Keratinocyte (primary cell): ENCODE measurements around the gene DNAJC11. TPM values are rescaled to one million over a fixed set of nuclear protein-coding genes. Genes with fewer than 3 reads are reported as not detected.
A peak's percentile ranks its signal among the peaks of the same experiment; 100 is the strongest.

ENCODE experiments used
- DNase-seq: peaks from one replicate; pipeline ENCODE4 v3.0.0-alpha.2; 2011; ENCODE audit warnings: low read depth, missing footprints, low spot score
- FAIRE-seq: peaks from 2 replicates; lab custom pipeline; 2011; peaks lifted over from hg19 to GRCh38; lab: Jason Lieb, UNC
- H2AFZ ChIP-seq: 2 replicates; pipeline ENCODE4 v1.6.0; 2012; ENCODE audit warnings: low read length, control low read depth, inconsistent platforms; ENCODE audit not compliant: control insufficient read depth
- H3K27ac ChIP-seq: 2 replicates; pipeline ENCODE4 v1.5.1; 2011; ENCODE audit warnings: low read length; ENCODE audit not compliant: control insufficient read depth, insufficient read depth
- H3K27me3 ChIP-seq: 3 replicates; pipeline ENCODE4 v1.6.0; 2011; ENCODE audit warnings: low read length; ENCODE audit not compliant: control insufficient read depth, insufficient read depth; ENCODE audit errors: extremely low read depth
- H3K36me3 ChIP-seq, 2 experiments: 2 replicates in 1 of 2; 3 replicates in 1 of 2; pipeline ENCODE4 v1.5.1; 2011; ENCODE audit warnings: low read length in 2 of 2, mild to moderate bottlenecking in 1 of 2; ENCODE audit not compliant: control insufficient read depth in 2 of 2, insufficient read depth in 2 of 2; ENCODE audit errors: extremely low read depth in 1 of 2
- H3K4me1 ChIP-seq: 3 replicates; pipeline ENCODE4 v1.5.1; 2011; ENCODE audit warnings: low read length; ENCODE audit not compliant: control insufficient read depth, insufficient read depth; ENCODE audit errors: extremely low read depth
- H3K4me2 ChIP-seq: 3 replicates; pipeline ENCODE4 v1.6.0; 2011; ENCODE audit warnings: low read depth, low read length; ENCODE audit not compliant: control insufficient read depth, insufficient read depth; ENCODE audit errors: extremely low read depth
- H3K4me3 ChIP-seq, 3 experiments: fragments of 200-600 bp in 1 of 3; sonication (generic) in 1 of 3; 2 replicates in 2 of 3; 3 replicates in 1 of 3; pipeline ENCODE4 v1.5.1; 2011 to 2016; ENCODE audit warnings: low read length in 3 of 3, mild to moderate bottlenecking in 3 of 3, control low read depth in 2 of 3, inconsistent platforms in 1 of 3, low read depth in 1 of 3, mixed read lengths in 1 of 3, mixed run types in 1 of 3, moderate library complexity in 1 of 3; ENCODE audit not compliant: control insufficient read depth in 2 of 3, insufficient read depth in 2 of 3; ENCODE audit errors: extremely low read depth in 1 of 3
- H3K79me2 ChIP-seq: 2 replicates; pipeline ENCODE4 v1.6.0; 2012; ENCODE audit warnings: low read length; ENCODE audit not compliant: control insufficient read depth, insufficient read depth
- H3K9ac ChIP-seq: 3 replicates; pipeline ENCODE4 v1.6.0; 2011; ENCODE audit warnings: low read length; ENCODE audit not compliant: control insufficient read depth, insufficient read depth; ENCODE audit errors: extremely low read depth
- H3K9me1 ChIP-seq: 3 replicates; pipeline ENCODE4 v1.6.0; 2011; ENCODE audit warnings: low read length; ENCODE audit not compliant: control insufficient read depth, insufficient read depth; ENCODE audit errors: extremely low read depth
- H3K9me3 ChIP-seq: 2 replicates; pipeline ENCODE4 v1.5.1; 2012; ENCODE audit warnings: low read depth, low read length; ENCODE audit not compliant: control insufficient read depth
- H4K20me1 ChIP-seq: 3 replicates; pipeline ENCODE4 v1.6.0; 2011; ENCODE audit warnings: low read length; ENCODE audit not compliant: control insufficient read depth, insufficient read depth; ENCODE audit errors: extremely low read depth
- EZH2 ChIP-seq: IDR thresholded peaks from one replicate; pipeline ENCODE4 v1.6.1; 2012; ENCODE audit warnings: inconsistent platforms, mild to moderate bottlenecking, low read length, moderate library complexity
- dilution Hi-C: fragments of 300-500 bp; cut with MboI; formaldehyde crosslinking; loops from one replicate; pipeline ENCODE4 v1.7.0; 2020; ENCODE audit warnings: low sequenced_read_pairs; ENCODE audit not compliant: extremely low pct_ligation_motif_present
- polyA minus RNA-seq, 3 experiments: library from RNA; depleted of rRNA, polyadenylated mRNA; stranded (reverse); fragments of >200 nt; gene quantifications; 1 replicate in 1 of 3; 2 replicates in 1 of 3; 3 replicates in 1 of 3; pipeline ENCODE4 v1.2.3, GENCODE V29; 2011
- polyA plus RNA-seq, 5 experiments: library from polyadenylated mRNA; depleted of rRNA in 3 of 5; stranded (reverse) in 3 of 5; stranded (forward) in 1 of 5; unstranded in 1 of 5; fragments of >200 nt; gene quantifications; 1 replicate in 1 of 5; 2 replicates in 3 of 5; 3 replicates in 1 of 5; pipeline versions ENCODE4 v1.2.1 to v1.2.3, GENCODE V29; 2011 to 2012; ENCODE audit warnings: missing spikeins in 2 of 5, low read depth in 1 of 5, low replicate concordance in 1 of 5
- TF ChIP-seq, protein P1 (sequence below), 3 experiments: IDR thresholded peaks in 1 of 3; conservative IDR thresholded peaks in 1 of 3; optimal IDR thresholded peaks in 1 of 3; 2 replicates in 2 of 3; 3 replicates in 1 of 3; pipeline versions ENCODE3 to v1.5.1; 2011; ENCODE audit warnings: low read length in 3 of 3, mild to moderate bottlenecking in 3 of 3, moderate library complexity in 2 of 3, control low read depth in 1 of 3, inconsistent platforms in 1 of 3; ENCODE audit not compliant: insufficient read depth in 2 of 3; ENCODE audit errors: extremely low read depth in 1 of 3

The DNAJC11 gene, protein sequence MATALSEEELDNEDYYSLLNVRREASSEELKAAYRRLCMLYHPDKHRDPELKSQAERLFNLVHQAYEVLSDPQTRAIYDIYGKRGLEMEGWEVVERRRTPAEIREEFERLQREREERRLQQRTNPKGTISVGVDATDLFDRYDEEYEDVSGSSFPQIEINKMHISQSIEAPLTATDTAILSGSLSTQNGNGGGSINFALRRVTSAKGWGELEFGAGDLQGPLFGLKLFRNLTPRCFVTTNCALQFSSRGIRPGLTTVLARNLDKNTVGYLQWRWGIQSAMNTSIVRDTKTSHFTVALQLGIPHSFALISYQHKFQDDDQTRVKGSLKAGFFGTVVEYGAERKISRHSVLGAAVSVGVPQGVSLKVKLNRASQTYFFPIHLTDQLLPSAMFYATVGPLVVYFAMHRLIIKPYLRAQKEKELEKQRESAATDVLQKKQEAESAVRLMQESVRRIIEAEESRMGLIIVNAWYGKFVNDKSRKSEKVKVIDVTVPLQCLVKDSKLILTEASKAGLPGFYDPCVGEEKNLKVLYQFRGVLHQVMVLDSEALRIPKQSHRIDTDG
- polyA plus RNA-seq = 20.5 to 53.1 TPM (median 40.8 TPM) in 3 replicates
- 26.8 TPM for polyA plus RNA-seq (2011; ENCODE audit: low read depth)
- polyA plus RNA-seq (2011; cell fraction: cytosol; rRNA removed) = 42.3 and 46.1 TPM in 2 replicates
- polyA plus RNA-seq (2011; cell fraction: nucleus; rRNA removed) = 78.9 and 81.3 TPM in 2 replicates
- polyA plus RNA-seq (2012; ENCODE audit: low replicate concordance) = 30.5 and 67.7 TPM in 2 replicates
- 31.3 to 52.4 TPM (median 45.4 TPM) in 3 replicates for polyA minus RNA-seq
- 27.6 TPM for polyA minus RNA-seq (2011; cell fraction: cytosol; rRNA and poly(A)+ RNA removed)
- 21.9 and 36.2 TPM in 2 replicates for polyA minus RNA-seq (2011; cell fraction: nucleus; rRNA and poly(A)+ RNA removed)

DNA sequence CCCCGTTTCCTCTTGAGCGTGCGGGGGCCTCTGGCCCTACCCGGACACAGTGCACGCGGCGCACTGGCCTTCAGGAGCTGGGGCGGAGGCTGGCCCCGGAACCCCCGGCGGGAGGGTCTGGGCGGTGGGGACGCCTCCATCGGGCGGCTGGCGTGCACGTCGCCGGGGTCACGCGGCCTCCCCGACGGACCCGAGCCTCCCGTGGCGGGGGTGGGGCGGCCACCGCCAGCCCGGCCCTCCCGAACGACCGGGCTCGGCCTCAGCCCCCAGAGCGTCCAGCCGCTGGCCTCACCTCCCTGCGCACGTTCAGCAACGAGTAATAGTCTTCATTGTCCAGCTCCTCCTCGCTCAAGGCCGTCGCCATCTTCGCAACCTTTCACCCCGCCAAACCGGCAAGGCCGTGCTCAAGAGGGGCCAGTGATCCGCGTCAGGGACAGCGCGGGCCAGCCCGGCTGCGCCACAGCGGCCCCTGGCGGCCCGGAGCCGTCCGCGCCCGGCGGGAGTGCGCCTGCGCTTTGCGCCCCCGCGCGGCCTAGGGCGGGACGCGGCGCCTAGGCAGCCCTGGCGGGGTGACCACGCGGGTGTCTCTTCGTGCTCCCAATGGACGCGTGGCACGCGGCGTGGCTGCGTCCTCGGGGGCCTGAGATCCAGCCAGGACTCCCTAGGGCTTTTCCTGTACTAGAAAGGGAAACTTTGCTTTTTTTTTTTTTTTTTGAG is at the start of gene DNAJC11:
Gene DNAJC11 (minus strand): TSS at position 380 of the 717 bp plus-strand sequence. CDS start 16 bp downstream, at position 364.
- dilution Hi-C loops = no loop called here
- H3K27ac ChIP-seq = peak within 1 kb of the TSS; percentile 85

DNA sequence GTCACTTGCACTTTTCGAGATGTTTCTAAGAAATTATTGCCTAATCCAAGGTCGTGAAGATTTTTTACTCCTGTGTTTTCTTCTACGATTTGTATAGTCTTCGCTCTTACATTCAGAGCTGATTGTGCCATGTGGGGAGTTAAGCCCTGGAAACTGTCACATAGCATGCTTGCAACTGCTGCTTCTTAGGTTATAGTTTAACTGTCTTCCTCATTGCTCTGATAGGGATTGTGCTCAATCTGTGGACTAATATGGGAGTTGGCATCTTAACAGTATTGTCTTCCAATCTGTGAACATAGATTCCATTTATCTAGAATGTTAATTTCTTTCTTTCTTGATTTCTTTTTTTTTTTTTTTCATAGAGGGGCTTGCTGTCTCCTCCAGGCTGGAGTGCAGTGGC is 48.9 kb upstream of the DNAJC11 start:
- Histone ChIP-seq H4K20me1 (no peaks in the 10 kb centered on the region), H3K79me2 (no peaks in the 10 kb centered on the region), H3K36me3 (no peaks in the 10 kb centered on the region), H3K27ac (no peak overlapping the region), H3K9me3 (no peaks in the 10 kb centered on the region), H2AFZ (no peak overlapping the region), H3K27me3 (no peaks in the 10 kb centered on the region), H3K9ac (no peak overlapping the region), H3K4me1 (peaks cover 12% of the 10 kb centered on the region), H3K4me2 (no peak overlapping the region), H3K9me1 (no peaks in the 10 kb centered on the region), H3K4me3 (no peak overlapping the region)
- dilution Hi-C loops = no loop called here
- no peak for FAIRE-seq
- TF ChIP-seq, protein P1, sequence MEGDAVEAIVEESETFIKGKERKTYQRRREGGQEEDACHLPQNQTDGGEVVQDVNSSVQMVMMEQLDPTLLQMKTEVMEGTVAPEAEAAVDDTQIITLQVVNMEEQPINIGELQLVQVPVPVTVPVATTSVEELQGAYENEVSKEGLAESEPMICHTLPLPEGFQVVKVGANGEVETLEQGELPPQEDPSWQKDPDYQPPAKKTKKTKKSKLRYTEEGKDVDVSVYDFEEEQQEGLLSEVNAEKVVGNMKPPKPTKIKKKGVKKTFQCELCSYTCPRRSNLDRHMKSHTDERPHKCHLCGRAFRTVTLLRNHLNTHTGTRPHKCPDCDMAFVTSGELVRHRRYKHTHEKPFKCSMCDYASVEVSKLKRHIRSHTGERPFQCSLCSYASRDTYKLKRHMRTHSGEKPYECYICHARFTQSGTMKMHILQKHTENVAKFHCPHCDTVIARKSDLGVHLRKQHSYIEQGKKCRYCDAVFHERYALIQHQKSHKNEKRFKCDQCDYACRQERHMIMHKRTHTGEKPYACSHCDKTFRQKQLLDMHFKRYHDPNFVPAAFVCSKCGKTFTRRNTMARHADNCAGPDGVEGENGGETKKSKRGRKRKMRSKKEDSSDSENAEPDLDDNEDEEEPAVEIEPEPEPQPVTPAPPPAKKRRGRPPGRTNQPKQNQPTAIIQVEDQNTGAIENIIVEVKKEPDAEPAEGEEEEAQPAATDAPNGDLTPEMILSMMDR (optimal IDR thresholded peaks at IDR 0.05 in 1 of 3, IDR thresholded peaks at IDR 0.05 in 1 of 3, conservative IDR thresholded peaks at IDR 0.05 in 1 of 3; ENCODE audit: extremely low read depth in 1 of 3, insufficient read depth in 2 of 3, low read length in 3 of 3) = no peak
- no peak for TF ChIP-seq EZH2
- no peak for DNase-seq

More for the DNA sequence above, at the start of gene DNAJC11:
- TF ChIP-seq EZH2 = no peak
- TF ChIP-seq, protein P1 (optimal IDR thresholded peaks at IDR 0.05 in 1 of 3, IDR thresholded peaks at IDR 0.05 in 1 of 3, conservative IDR thresholded peaks at IDR 0.05 in 1 of 3; ENCODE audit: extremely low read depth in 1 of 3, insufficient read depth in 2 of 3, low read length in 3 of 3) = peak; percentile 70 to 100 (median 84)
- no peaks in the 10 kb centered on the region for H3K36me3 ChIP-seq
- H3K9ac ChIP-seq = peak within 1 kb of the TSS; percentile 98
- H3K4me3 ChIP-seq = peak within 1 kb of the TSS; percentile 76 to 98 (median 87)
- H2AFZ ChIP-seq = peak within 1 kb of the TSS; percentile 92
- peak within 1 kb of the TSS; percentile 75 for H3K4me2 ChIP-seq
- H3K9me1 ChIP-seq = no peaks in the 10 kb centered on the region
- no peaks in the 10 kb centered on the region for H3K9me3 ChIP-seq
- peaks cover 47% of the 10 kb centered on the region for H3K79me2 ChIP-seq
- peaks cover 10% of the 10 kb centered on the region for H3K4me1 ChIP-seq
- peak; percentile 42 for DNase-seq
- peak; percentile 29 for FAIRE-seq
- H3K27me3 ChIP-seq = no peaks in the 10 kb centered on the region
- H4K20me1 ChIP-seq = no peaks in the 10 kb centered on the region
